ENCODE results near the gene USP8. TPM values are rescaled to one million over a fixed set of nuclear protein-coding genes. Genes with fewer than 3 reads are reported as not detected.
"Not testable (repeated sequence)": the region's sequence is repeated elsewhere in the genome, so short reads cannot be mapped to it uniquely, and the experiment has no call there.

The USP8 gene
- total RNA-seq, result 43.7 to 53.7 TPM (median 43.7 TPM) in 3 replicates
- long read RNA-seq, full-length matches to known transcripts, result 21 of 54 reads
- long read RNA-seq, partial matches to known transcripts, result 5 of 54 reads
- long read RNA-seq, other reads (novel, unspliced or antisense), result 28 of 54 reads

DNA sequence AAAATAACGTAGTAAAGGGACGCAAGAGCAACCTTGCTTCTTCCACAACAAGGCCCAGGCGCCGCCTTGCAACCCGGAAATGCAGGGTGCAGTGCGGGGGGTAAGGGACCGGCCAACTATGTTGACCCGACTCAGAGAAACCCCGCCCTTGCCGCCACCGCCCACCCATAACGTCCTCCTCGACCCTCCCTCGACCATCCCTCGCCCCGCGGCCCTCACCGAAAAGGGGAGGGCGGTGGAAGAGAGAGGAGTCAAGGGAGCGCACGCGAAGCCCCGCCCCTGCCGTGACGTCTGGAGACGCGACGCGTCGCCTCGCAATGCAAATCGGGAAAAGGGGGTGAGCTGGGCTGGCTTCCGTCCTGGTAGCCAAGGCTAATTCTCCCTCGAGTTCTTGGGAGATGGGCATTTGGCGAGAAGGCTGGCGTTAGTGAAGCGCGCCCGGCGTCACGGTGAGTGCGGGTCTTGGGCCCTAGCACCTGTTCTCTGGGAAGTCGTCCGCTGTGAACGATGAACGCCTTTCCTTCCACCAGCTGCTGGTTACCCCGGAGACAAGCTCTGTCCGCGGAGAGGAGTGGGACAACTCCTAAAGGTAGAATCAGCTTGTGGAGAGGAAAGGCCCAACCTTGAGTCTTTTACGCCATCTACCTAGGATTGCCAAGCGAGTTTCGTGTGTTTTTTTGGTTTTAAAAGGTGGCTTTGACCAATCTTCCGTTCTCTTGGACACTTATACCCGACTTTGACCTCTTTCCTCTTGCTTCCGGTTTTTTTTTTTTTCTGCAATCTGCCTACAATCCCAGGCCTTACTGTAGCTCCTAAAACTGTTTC, at the start of gene USP8:
Gene USP8 (plus strand): TSS at position 340 of the 825 bp plus-strand sequence. CDS start 14,669 bp downstream, outside the sequence.
- peaks cover 13% of the 10 kb centered on the region for H3K4me1 Mint-ChIP-seq (ENCODE audit: low read depth)
- TF ChIP-seq, protein P1, sequence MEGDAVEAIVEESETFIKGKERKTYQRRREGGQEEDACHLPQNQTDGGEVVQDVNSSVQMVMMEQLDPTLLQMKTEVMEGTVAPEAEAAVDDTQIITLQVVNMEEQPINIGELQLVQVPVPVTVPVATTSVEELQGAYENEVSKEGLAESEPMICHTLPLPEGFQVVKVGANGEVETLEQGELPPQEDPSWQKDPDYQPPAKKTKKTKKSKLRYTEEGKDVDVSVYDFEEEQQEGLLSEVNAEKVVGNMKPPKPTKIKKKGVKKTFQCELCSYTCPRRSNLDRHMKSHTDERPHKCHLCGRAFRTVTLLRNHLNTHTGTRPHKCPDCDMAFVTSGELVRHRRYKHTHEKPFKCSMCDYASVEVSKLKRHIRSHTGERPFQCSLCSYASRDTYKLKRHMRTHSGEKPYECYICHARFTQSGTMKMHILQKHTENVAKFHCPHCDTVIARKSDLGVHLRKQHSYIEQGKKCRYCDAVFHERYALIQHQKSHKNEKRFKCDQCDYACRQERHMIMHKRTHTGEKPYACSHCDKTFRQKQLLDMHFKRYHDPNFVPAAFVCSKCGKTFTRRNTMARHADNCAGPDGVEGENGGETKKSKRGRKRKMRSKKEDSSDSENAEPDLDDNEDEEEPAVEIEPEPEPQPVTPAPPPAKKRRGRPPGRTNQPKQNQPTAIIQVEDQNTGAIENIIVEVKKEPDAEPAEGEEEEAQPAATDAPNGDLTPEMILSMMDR (IDR thresholded peaks at IDR 0.05), result no peak
- peak within 1 kb of the TSS; percentile 82 for H3K4me3 Mint-ChIP-seq (ENCODE audit: unreplicated experiment)
- peaks cover 1% of the 10 kb centered on the region for H3K36me3 Mint-ChIP-seq (ENCODE audit: low read depth)
- H3K27me3 Mint-ChIP-seq (ENCODE audit: low read depth), result no peaks in the 10 kb centered on the region
- H3K9me3 Mint-ChIP-seq (ENCODE audit: low read depth), result no peaks in the 10 kb centered on the region
- peak within 1 kb of the TSS; percentile 98 for H3K27ac Mint-ChIP-seq (ENCODE audit: unreplicated experiment)
- peak; percentile 98 for DNase-seq (ENCODE audit: low spot score)

DNA sequence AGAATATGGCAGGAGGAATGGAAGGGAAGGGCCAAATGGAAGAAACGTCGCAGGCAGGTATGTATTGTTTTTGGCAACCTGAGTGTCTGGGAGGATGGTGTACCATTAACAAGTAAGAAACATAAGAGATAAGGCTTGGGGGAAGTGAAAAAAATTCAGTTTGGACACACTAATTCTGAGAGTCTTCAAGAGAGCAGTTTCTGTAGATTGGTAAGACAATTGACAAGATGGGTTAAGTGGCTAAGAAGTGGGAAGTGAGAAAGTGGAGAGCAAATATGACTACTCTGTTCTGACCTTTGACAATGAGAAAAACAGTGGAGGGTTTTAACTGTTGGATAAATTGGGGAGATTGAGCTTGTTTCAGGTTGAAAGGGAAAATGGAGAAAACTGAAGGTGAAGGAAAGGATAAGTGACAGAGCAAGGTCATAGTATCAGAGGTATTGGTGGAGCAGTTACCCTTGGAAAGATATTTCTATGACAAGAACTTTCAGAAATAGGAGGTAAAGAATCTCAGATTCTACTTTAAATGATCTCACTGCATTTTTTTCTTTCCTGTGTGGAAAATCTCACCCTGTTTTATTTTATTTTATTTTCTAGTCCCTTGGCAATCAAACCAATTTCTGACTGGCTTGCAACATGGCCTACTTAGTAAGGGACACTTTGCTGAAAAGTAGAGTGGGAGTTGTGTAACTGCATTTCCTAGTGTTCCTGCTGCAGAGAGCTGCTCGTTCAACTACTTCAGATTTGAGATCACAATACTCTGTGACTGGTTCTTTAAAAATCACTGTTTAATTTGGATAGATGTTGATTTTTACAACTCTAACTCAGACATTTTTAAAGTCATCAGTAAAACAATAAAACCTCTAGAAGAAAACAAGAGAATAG, 46.1 kb upstream of the USP8 start:
- DNase-seq (ENCODE audit: low spot score), result no peak
- no peak overlapping the region for H3K27ac Mint-ChIP-seq (ENCODE audit: unreplicated experiment)
- H3K4me1 Mint-ChIP-seq (ENCODE audit: low read depth), result no peaks in the 10 kb centered on the region
- TF ChIP-seq, protein P1 (IDR thresholded peaks at IDR 0.05), result no peak
- no peaks in the 10 kb centered on the region for H3K27me3 Mint-ChIP-seq (ENCODE audit: low read depth)
- no peak overlapping the region for H3K4me3 Mint-ChIP-seq (ENCODE audit: unreplicated experiment)
- H3K9me3 Mint-ChIP-seq (ENCODE audit: low read depth), result no peaks in the 10 kb centered on the region
- no peaks in the 10 kb centered on the region for H3K36me3 Mint-ChIP-seq (ENCODE audit: low read depth)

DNA sequence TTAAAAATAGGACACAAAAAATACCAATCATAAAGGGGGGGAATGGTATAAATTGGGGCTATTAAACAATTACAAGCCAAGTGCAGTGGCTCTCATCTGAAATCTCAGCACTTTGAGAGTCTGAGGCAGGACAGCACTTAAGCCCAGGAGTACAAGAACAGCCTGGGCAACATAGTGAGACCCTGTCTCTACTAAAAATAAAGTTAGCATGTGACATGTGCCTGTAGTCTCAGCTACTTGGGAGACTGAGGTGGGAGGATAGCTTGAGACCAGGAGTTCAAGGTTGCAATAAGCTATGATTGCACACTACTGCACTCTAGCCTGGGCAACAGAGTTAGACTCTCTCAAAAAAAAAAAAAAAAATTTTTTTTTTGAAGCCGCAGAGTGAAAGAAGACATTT, 45.4 kb upstream of the USP8 start:
- TF ChIP-seq, protein P1 (IDR thresholded peaks at IDR 0.05), result no peak
- H3K27me3 Mint-ChIP-seq (ENCODE audit: low read depth), result no peaks in the 10 kb centered on the region
- H3K27ac Mint-ChIP-seq (ENCODE audit: unreplicated experiment), result no peak overlapping the region
- H3K36me3 Mint-ChIP-seq (ENCODE audit: low read depth), result no peaks in the 10 kb centered on the region
- no peak for DNase-seq (ENCODE audit: low spot score)
- no peak overlapping the region for H3K4me3 Mint-ChIP-seq (ENCODE audit: unreplicated experiment)
- no peaks in the 10 kb centered on the region for H3K4me1 Mint-ChIP-seq (ENCODE audit: low read depth)
- no peaks in the 10 kb centered on the region for H3K9me3 Mint-ChIP-seq (ENCODE audit: low read depth)

DNA sequence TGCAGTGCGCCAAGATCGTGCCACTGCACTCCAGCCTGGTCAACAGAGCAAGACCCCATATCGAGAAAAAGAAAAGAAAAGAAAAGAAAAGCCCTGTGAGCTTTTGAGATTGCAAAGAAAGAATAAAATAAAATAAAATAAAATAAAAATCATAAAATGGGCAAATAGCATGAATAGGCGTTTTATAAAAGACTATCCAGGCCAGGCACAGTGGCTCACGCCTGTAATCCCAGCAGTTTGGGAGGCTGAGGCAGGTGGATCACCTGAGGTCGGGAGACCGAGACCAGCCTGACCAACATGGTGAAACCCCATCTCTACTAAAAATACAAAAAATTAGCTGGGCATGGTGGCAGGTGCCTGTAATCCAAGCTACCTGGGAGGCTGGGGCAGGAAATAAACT, 44.8 kb upstream of the USP8 start:
- H3K36me3 Mint-ChIP-seq (ENCODE audit: low read depth); DNase-seq (ENCODE audit: low spot score); H3K4me1 Mint-ChIP-seq (ENCODE audit: low read depth); H3K27me3 Mint-ChIP-seq (ENCODE audit: low read depth); H3K27ac Mint-ChIP-seq (ENCODE audit: unreplicated experiment); H3K4me3 Mint-ChIP-seq (ENCODE audit: unreplicated experiment); H3K9me3 Mint-ChIP-seq (ENCODE audit: low read depth): not testable (repeated sequence)

DNA sequence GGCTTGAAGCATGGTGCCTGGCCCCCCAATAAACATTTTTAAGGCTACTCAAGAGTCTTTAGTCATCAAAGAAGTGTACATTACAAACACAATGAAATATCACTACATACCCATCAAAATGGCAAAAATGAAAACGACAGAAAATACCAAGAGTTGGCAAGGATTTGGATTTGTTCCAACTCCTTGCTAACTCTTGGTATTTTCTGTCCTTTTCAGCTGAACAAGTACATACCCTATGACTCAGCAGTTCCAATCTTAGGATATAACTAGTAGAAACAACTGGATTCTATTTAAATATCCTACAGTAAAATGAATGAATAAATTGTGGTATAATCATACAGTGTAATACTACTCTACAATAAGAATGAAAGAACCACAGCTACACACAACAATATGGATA, 44.1 kb upstream of the USP8 start:
- no peaks in the 10 kb centered on the region for H3K9me3 Mint-ChIP-seq (ENCODE audit: low read depth)
- no peaks in the 10 kb centered on the region for H3K4me1 Mint-ChIP-seq (ENCODE audit: low read depth)
- DNase-seq (ENCODE audit: low spot score), result no peak
- H3K4me3 Mint-ChIP-seq (ENCODE audit: unreplicated experiment), result no peak overlapping the region
- H3K36me3 Mint-ChIP-seq (ENCODE audit: low read depth), result no peaks in the 10 kb centered on the region
- no peaks in the 10 kb centered on the region for H3K27me3 Mint-ChIP-seq (ENCODE audit: low read depth)
- TF ChIP-seq, protein P1 (IDR thresholded peaks at IDR 0.05), result no peak
- H3K27ac Mint-ChIP-seq (ENCODE audit: unreplicated experiment), result no peak overlapping the region
